B cell (primary cell): ENCODE measurements around the gene NFATC2. TPM values are rescaled to one million over a fixed set of nuclear protein-coding genes. Genes with fewer than 3 reads are reported as not detected.
A peak's percentile ranks its signal among the peaks of the same experiment; 100 is the strongest.

Experiments
- ATAC-seq: fragments of 200-7000 bp; cut with Tn5 transposase; one replicate; pipeline ENCODE4 v1.10.0; 2021; ENCODE audit warnings: low read depth, mild to moderate bottlenecking, moderate number of reproducible peaks, moderate library complexity
- CTCF ChIA-PET: fragments of 350-600 bp; sonication (Branson Sonifier 250); formaldehyde crosslinking; loops from one replicate; lab custom pipeline; 2021; ENCODE audit warnings: antibody characterized with exemption, inconsistent platforms; lab: Charles Lee
- POLR2A ChIA-PET: fragments of 350-600 bp; sonication (Branson Sonifier 250); formaldehyde crosslinking; loops from one replicate; lab custom pipeline; 2021; ENCODE audit warnings: antibody characterized with exemption; lab: Charles Lee
- DNase-seq: peaks from one replicate; pipeline ENCODE4 v3.0.0; 2013
- H2AFZ ChIP-seq: 2 replicates; pipeline ENCODE4 v1.6.1; 2012; ENCODE audit warnings: mild to moderate bottlenecking, low read depth, low read length; ENCODE audit not compliant: insufficient read depth, poor library complexity, severe bottlenecking
- H3K27ac ChIP-seq, 2 donors: 1 replicate in 1 of 2; 2 replicates in 1 of 2; pipeline ENCODE4 v1.5.1; 2012 to 2013; ENCODE audit warnings: low read length in 2 of 2, mild to moderate bottlenecking in 2 of 2, moderate library complexity in 1 of 2
- H3K27me3 ChIP-seq, 4 experiments: fragments of 200-600 bp in 1 of 4; sonication (generic) in 1 of 4; replicated peaks in 1 of 4; 1 replicate in 2 of 4; 2 replicates in 2 of 4; pipeline versions ENCODE4 v1.6.1 to v1.7.0; 2013 to 2016; ENCODE audit warnings: low read length in 3 of 4, mild to moderate bottlenecking in 2 of 4, mixed read lengths in 1 of 4, moderate library complexity in 1 of 4; ENCODE audit not compliant: insufficient read depth in 4 of 4, control insufficient read depth in 3 of 4; ENCODE audit errors: control extremely low read depth in 1 of 4
- H3K36me3 ChIP-seq, 2 experiments: replicated peaks in 1 of 2; 1 replicate in 1 of 2; 2 replicates in 1 of 2; pipeline versions ENCODE4 v1.6.1 to v1.7.1; 2013; ENCODE audit warnings: low read length in 1 of 2; ENCODE audit not compliant: insufficient read depth in 2 of 2, control insufficient read depth in 1 of 2; ENCODE audit errors: control extremely low read depth in 1 of 2, extremely low read depth in 1 of 2
- H3K4me1 ChIP-seq, 2 donors: fragments of 200-600 bp in 1 of 2; sonication (generic) in 1 of 2; 1 replicate in 1 of 2; 2 replicates in 1 of 2; pipeline versions ENCODE4 v1.5.1 to v1.6.1; 2013 to 2017; ENCODE audit warnings: low read length in 2 of 2; ENCODE audit not compliant: control insufficient read depth in 2 of 2, insufficient read depth in 2 of 2
- H3K4me2 ChIP-seq: replicated peaks from 2 replicates; pipeline ENCODE3; 2012; ENCODE audit warnings: mild to moderate bottlenecking, low read depth, low read length; ENCODE audit not compliant: poor library complexity, severe bottlenecking
- H3K4me3 ChIP-seq, 5 experiments: fragments of 200-600 bp in 1 of 5; sonication (generic) in 1 of 5; 1 replicate in 3 of 5; 2 replicates in 2 of 5; pipeline versions ENCODE4 v1.5.1 to v1.7.0; 2011 to 2016; ENCODE audit warnings: low read length in 4 of 5, mild to moderate bottlenecking in 4 of 5, low read depth in 2 of 5, control low read depth in 1 of 5, moderate library complexity in 1 of 5; ENCODE audit not compliant: insufficient read depth in 1 of 5; ENCODE audit errors: control extremely low read depth in 1 of 5, extremely low read depth in 1 of 5
- H3K79me2 ChIP-seq: fragments of 200-600 bp; sonication (generic); one replicate; pipeline ENCODE4 v1.6.0; 2016; ENCODE audit warnings: low read length; ENCODE audit not compliant: control insufficient read depth, insufficient read depth
- H3K9ac ChIP-seq: fragments of 200-600 bp; sonication (generic); 2 replicates; pipeline ENCODE4 v1.6.1; 2017; ENCODE audit warnings: mild to moderate bottlenecking, low read length, moderate library complexity
- H3K9me3 ChIP-seq, 3 donors: one replicate each; pipeline versions ENCODE4 v1.6.1 to v1.7.1; 2013; ENCODE audit warnings: low read length in 2 of 3; ENCODE audit not compliant: control insufficient read depth in 2 of 3, insufficient read depth in 1 of 3; ENCODE audit errors: control extremely low read depth in 1 of 3
- H4K20me1 ChIP-seq: 2 replicates; pipeline ENCODE4 v1.6.0; 2012; ENCODE audit warnings: mild to moderate bottlenecking, low read length; ENCODE audit not compliant: insufficient read depth, control insufficient read depth, poor library complexity, severe bottlenecking
- H3K27ac Mint-ChIP-seq: one replicate; pipeline ENCODE4 v1.8.0; 2021; ENCODE audit warnings: mixed read lengths
- H3K27me3 Mint-ChIP-seq: one replicate; pipeline ENCODE4 v1.8.0; 2021; ENCODE audit warnings: mixed read lengths
- H3K4me1 Mint-ChIP-seq: one replicate; pipeline ENCODE4 v1.8.0; 2021; ENCODE audit warnings: mixed read lengths
- H3K4me3 Mint-ChIP-seq: one replicate; pipeline ENCODE4 v1.8.0; 2021; ENCODE audit warnings: mixed read lengths
- H3K9me3 Mint-ChIP-seq: one replicate; pipeline ENCODE4 v1.8.0; 2022; ENCODE audit warnings: mixed read lengths; ENCODE audit not compliant: insufficient read depth
- EZH2 ChIP-seq: IDR thresholded peaks from 2 replicates; pipeline ENCODE4 v1.6.1; 2012; ENCODE audit warnings: borderline replicate concordance, low read depth, mild to moderate bottlenecking, moderate library complexity, low read length; ENCODE audit not compliant: insufficient read depth, poor library complexity, severe bottlenecking
- WGBS: methylation state at CpG from one replicate; pipeline ENCODE4 v1.1.5; 2013; ENCODE audit warnings: missing lambda C conversion rate; ENCODE audit not compliant: insufficient coverage; 5-methylcytosine and 5-hydroxymethylcytosine counted together
- intact Hi-C: fragments of 100-400 bp; cut with micrococcal nuclease; formaldehyde crosslinking; loops from one replicate; pipeline ENCODE4 v1.10.0; 2022
- polyA plus RNA-seq: library from polyadenylated mRNA; depleted of rRNA; stranded (reverse); fragments of >200 nt; gene quantifications from 2 replicates; pipeline ENCODE4 v1.2.3, GENCODE V29; 2012
- total RNA-seq, 2 donors: library from RNA; stranded (reverse); fragments of 120-200 nt in 1 of 2; gene quantifications; 1 replicate in 1 of 2; 2 replicates in 1 of 2; pipeline versions ENCODE4 v1.2.3 to v1.2.4, GENCODE V29; 2013 to 2022
- TF ChIP-seq, protein P1 (sequence below): fragments of 200-600 bp; IDR thresholded peaks from one replicate; pipeline ENCODE4 v1.8.0; 2022; ENCODE audit warnings: antibody characterized with exemption, mild to moderate bottlenecking

NFATC2 gene
- total and polyA plus RNA-seq, 2 donors (not counting 1 experiment from before 2014, with no cell fraction given): 10.1 to 38.0 TPM

DNA sequence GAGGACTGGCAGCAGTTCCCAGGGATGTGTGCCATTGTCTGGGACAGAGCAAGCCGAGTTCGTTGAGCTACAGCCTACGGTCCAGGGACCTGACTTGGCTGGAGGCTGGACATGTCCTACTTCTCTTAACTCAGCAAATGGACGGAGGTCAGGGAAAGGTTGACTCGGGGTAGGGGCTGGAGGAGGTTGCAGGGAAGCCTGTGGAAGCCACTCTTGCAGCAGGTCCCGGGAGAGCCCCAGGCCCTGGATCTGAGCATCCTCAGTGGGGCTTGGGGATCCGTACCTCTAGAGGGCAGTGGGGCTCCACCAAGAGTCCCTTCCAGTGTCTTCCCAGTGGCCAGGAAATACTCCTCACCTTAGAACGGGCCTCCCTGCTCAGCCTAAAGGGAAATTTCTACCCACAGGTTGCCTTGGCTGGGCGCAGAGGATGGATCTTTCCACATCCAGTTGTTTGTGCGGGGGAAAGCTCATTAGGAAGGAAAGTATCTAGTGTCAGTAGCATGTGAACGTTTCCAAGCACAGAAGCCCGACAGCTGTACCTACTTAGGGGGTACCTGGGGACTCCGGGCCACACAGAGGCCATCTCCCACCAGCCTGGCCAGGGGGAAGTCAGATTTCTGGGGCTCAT, 170.2 kb downstream of the NFATC2 start:
- Mint-ChIP-seq H3K4me1 (peaks cover 3% of the 10 kb centered on the region), H3K4me3 (no peak overlapping the region), H3K27me3 (peaks cover 5% of the 10 kb centered on the region), H3K9me3 (no peaks in the 10 kb centered on the region), H3K27ac (no peak overlapping the region)
- Histone ChIP-seq H3K9ac (no peak overlapping the region), H3K4me3 (no peak overlapping the region), H3K79me2 (no peaks in the 10 kb centered on the region), H4K20me1 (no peaks in the 10 kb centered on the region), H3K9me3 (peaks cover 0 to 2% (median 0%) of the 10 kb centered on the region in 3 donors), H3K4me2 (no peak overlapping the region), H3K4me1 (peaks cover 0 to 6% of the 10 kb centered on the region in 2 donors), H3K27me3 (peaks cover 0 to 4% (median 0%) of the 10 kb centered on the region in 4 experiments), H2AFZ (no peak overlapping the region), H3K36me3 (no peaks in the 10 kb centered on the region), H3K27ac (no peak overlapping the region)
- DNase-seq: peak; percentile 69
- TF ChIP-seq, protein P1, sequence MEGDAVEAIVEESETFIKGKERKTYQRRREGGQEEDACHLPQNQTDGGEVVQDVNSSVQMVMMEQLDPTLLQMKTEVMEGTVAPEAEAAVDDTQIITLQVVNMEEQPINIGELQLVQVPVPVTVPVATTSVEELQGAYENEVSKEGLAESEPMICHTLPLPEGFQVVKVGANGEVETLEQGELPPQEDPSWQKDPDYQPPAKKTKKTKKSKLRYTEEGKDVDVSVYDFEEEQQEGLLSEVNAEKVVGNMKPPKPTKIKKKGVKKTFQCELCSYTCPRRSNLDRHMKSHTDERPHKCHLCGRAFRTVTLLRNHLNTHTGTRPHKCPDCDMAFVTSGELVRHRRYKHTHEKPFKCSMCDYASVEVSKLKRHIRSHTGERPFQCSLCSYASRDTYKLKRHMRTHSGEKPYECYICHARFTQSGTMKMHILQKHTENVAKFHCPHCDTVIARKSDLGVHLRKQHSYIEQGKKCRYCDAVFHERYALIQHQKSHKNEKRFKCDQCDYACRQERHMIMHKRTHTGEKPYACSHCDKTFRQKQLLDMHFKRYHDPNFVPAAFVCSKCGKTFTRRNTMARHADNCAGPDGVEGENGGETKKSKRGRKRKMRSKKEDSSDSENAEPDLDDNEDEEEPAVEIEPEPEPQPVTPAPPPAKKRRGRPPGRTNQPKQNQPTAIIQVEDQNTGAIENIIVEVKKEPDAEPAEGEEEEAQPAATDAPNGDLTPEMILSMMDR: peak; percentile 75
- TF ChIP-seq EZH2: no peak
- ChIA-PET POLR2A (no interaction called here), CTCF (interaction anchor here (0.6 to 7.9 kb wide), 23 partner anchors 8 to 385 kb away, joined by 3 to 117 read pairs (median 4); partner anchors contain the start of gene NFATC2)
- WGBS: 51% methylated on average over 12 of the region's 13 CpGs
- ATAC-seq: peak; percentile 68
- intact Hi-C loops: loop anchor here (1.0 kb wide), 2 partner anchors 223 to 252 kb away; no protein-coding TSS in a partner anchor

DNA sequence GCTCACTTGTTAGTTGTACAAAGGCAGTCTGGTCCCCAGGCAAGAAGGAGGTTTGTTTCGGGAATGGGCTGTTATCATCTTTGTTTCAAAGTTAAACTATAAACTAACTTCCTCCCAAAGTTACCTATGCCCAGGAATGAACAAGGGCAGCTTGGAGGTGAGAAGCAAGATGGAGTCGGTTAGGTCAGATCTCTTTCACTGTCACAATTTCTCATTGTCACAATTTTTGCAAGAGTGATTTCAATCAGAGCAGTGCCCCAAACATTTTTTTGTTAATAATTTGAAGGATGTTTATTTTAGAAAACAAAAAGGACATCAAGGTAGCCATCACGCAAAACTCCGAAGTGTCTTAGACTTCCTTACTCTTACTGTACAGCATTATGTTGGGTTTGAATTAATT, 170.8 kb downstream of the NFATC2 start:
- intact Hi-C loops: loop anchor here (1.0 kb wide), 2 partner anchors 224 to 253 kb away; no protein-coding TSS in a partner anchor
- no peak for DNase-seq
- Mint-ChIP-seq H3K27ac (no peak overlapping the region), H3K27me3 (peaks cover 11% of the 10 kb centered on the region), H3K4me1 (peaks cover 3% of the 10 kb centered on the region), H3K4me3 (no peak overlapping the region), H3K9me3 (no peaks in the 10 kb centered on the region)
- Histone ChIP-seq H3K4me2 (no peak overlapping the region), H4K20me1 (no peaks in the 10 kb centered on the region), H2AFZ (no peak overlapping the region), H3K27ac (no peak overlapping the region), H3K9me3 (peaks cover 0 to 2% (median 0%) of the 10 kb centered on the region in 3 donors), H3K27me3 (peaks cover 0 to 4% (median 0%) of the 10 kb centered on the region in 4 experiments), H3K36me3 (no peaks in the 10 kb centered on the region), H3K4me1 (peaks cover 0 to 6% of the 10 kb centered on the region in 2 donors), H3K9ac (no peak overlapping the region), H3K4me3 (no peak overlapping the region), H3K79me2 (no peaks in the 10 kb centered on the region)
- ChIA-PET POLR2A (no interaction called here), CTCF (interaction anchor here (1.1 to 7.9 kb wide), 12 partner anchors 9 to 385 kb away, joined by 3 to 117 read pairs (median 6); partner anchors contain the start of gene NFATC2)
- no peak for TF ChIP-seq EZH2
- TF ChIP-seq, protein P1: no peak
- no CpG with 5 or more reads among the region's 4 CpGs for WGBS
- ATAC-seq: no peak
